Natural killer cell (primary cell): Measurements from ENCODE around the gene CCDC97. TPM values are rescaled to one million over a fixed set of nuclear protein-coding genes. Genes with fewer than 3 reads are reported as not detected.
A peak's percentile ranks its signal among the peaks of the same experiment; 100 is the strongest.
"Not testable (repeated sequence)": the region's sequence is repeated elsewhere in the genome, so short reads cannot be mapped to it uniquely, and the experiment has no call there.

Experiments
- ATAC-seq, 3 donors: fragments of 150-1000 bp in 2 of 3; fragments of 200-7000 bp in 1 of 3; cut with Tn5 transposase; 1 replicate in 1 of 3; 2 replicates in 2 of 3; pipeline ENCODE4 v1.10.0; 2021; ENCODE audit warnings: mild to moderate bottlenecking in 2 of 3, moderate library complexity in 2 of 3
- DNase-seq, 2 donors: peaks; one replicate each; pipeline versions ENCODE4 v3.0.0 to v3.0.0-alpha.2; 2013 to 2021; ENCODE audit warnings: mixed read lengths in 1 of 2
- H3K27ac ChIP-seq: one replicate; pipeline ENCODE4 v1.5.1; 2013; ENCODE audit warnings: mild to moderate bottlenecking, low read length
- H3K27me3 ChIP-seq: one replicate; pipeline ENCODE4 v1.6.1; 2013; ENCODE audit warnings: low read length; ENCODE audit not compliant: control insufficient read depth, insufficient read depth
- H3K36me3 ChIP-seq: one replicate; pipeline ENCODE4 v1.6.1; 2013; ENCODE audit warnings: low read length; ENCODE audit not compliant: control insufficient read depth, insufficient read depth
- H3K4me1 ChIP-seq: one replicate; pipeline ENCODE4 v1.6.1; 2013; ENCODE audit warnings: low read length; ENCODE audit not compliant: control insufficient read depth, insufficient read depth
- H3K4me3 ChIP-seq: one replicate; pipeline ENCODE4 v1.5.1; 2013; ENCODE audit warnings: low read length
- H3K9me3 ChIP-seq: one replicate; pipeline ENCODE4 v1.6.1; 2013; ENCODE audit warnings: low read length; ENCODE audit not compliant: control insufficient read depth, insufficient read depth
- H3K27ac Mint-ChIP-seq, 2 donors: one replicate each; pipeline ENCODE4 v1.8.0; 2022; ENCODE audit warnings: mild to moderate bottlenecking in 2 of 2, mixed read lengths in 2 of 2, moderate library complexity in 1 of 2
- H3K27me3 Mint-ChIP-seq, 2 donors: one replicate each; pipeline ENCODE4 v1.8.0; 2022; ENCODE audit warnings: low read depth in 2 of 2, mixed read lengths in 2 of 2
- H3K36me3 Mint-ChIP-seq: one replicate; pipeline ENCODE4 v1.8.0; 2022; ENCODE audit warnings: mixed read lengths
- H3K4me1 Mint-ChIP-seq, 2 donors: one replicate each; pipeline ENCODE4 v1.8.0; 2022; ENCODE audit warnings: mixed read lengths in 2 of 2
- H3K4me3 Mint-ChIP-seq: one replicate; pipeline ENCODE4 v1.8.0; 2022; ENCODE audit warnings: mild to moderate bottlenecking, moderate library complexity, mixed read lengths
- H3K9me3 Mint-ChIP-seq, 2 donors: one replicate each; pipeline ENCODE4 v1.8.0; 2022; ENCODE audit warnings: mixed read lengths in 2 of 2
- CTCF ChIP-seq: fragments of 200-600 bp; IDR thresholded peaks from one replicate; pipeline ENCODE4 v1.8.0; 2022; ENCODE audit warnings: antibody characterized with exemption
- WGBS: methylation state at CpG from one replicate; pipeline ENCODE4 v1.1.7; 2013; ENCODE audit warnings: missing lambda C conversion rate; ENCODE audit not compliant: insufficient coverage; 5-methylcytosine and 5-hydroxymethylcytosine counted together
- intact Hi-C: fragments of 100-400 bp; cut with micrococcal nuclease; formaldehyde crosslinking; loops from one replicate; pipeline ENCODE4 v1.14.2; 2022
- total RNA-seq, 4 donors: library from RNA; stranded (reverse); fragments of 120-200 nt in 1 of 4; gene quantifications; one replicate each; pipeline versions ENCODE4 v1.2.3 to v1.2.4, GENCODE V29; 2013 to 2022

The CCDC97 gene
- total RNA-seq, 3 donors from 2014 or later (not counting 1 experiment from before 2014, with no cell fraction given): 41.1 to 44.3 (median 44.0) TPM

- peak overlapping the region; percentile 75 for H3K4me3 Mint-ChIP-seq
- peak; percentile 22 to 40 (median 31) for ATAC-seq
- H3K4me3 ChIP-seq: no peak overlapping the region
- H3K4me1 Mint-ChIP-seq: peaks cover 52 to 59% of the 10 kb centered on the region in 2 donors
- TF ChIP-seq CTCF: no peak
- DNase-seq: peak in 1 of 2 donors; percentile 52
- H3K9me3 Mint-ChIP-seq: no peaks in the 10 kb centered on the region
- no peaks in the 10 kb centered on the region for H3K9me3 ChIP-seq
- H3K36me3 Mint-ChIP-seq: peaks cover 6% of the 10 kb centered on the region
- peak overlapping the region; percentile 75 to 76 for H3K27ac Mint-ChIP-seq
- peak overlapping the region; percentile 38 for H3K27ac ChIP-seq
- peaks cover 74% of the 10 kb centered on the region for H3K36me3 ChIP-seq
- 70% methylated on average over 18 of the region's 20 CpGs for WGBS
- intact Hi-C loops: no loop called here
- H3K4me1 ChIP-seq: peaks cover 56% of the 10 kb centered on the region
- no peaks in the 10 kb centered on the region for H3K27me3 ChIP-seq
- H3K27me3 Mint-ChIP-seq: no peaks in the 10 kb centered on the region
These were observed 31.9 kb downstream of the CCDC97 start for GRCh38 chr19:41341669-41342490.

DNA sequence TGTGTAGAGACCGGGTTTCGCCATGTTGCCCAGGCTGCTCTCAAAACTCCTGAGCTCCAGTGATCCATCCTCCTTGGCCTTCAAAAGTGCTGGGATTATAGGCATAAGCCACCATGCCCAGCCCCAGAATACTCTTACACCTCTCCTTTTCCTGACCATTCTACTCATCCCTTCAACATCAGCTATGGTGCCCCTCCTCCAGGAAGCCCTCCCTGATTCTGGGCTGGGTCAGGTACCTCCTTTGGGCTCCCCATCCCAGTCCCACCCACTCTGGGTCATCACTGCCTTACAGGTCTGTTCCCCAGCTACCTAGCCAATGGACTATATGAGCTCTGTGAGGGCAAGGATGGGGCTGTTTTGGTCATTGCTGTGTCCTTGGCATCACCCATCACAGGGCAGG, 34.2 kb downstream of the CCDC97 start:
- TF ChIP-seq CTCF: no peak
- Mint-ChIP-seq H3K27ac (peak overlapping the region; percentile 75 to 76), H3K4me1 (peaks cover 58 to 65% of the 10 kb centered on the region in 2 donors), H3K27me3 (no peaks in the 10 kb centered on the region), H3K36me3 (no peaks in the 10 kb centered on the region), H3K9me3 (no peaks in the 10 kb centered on the region), H3K4me3 (peak overlapping the region; percentile 60)
- DNase-seq (no peak), ATAC-seq (no peak)
- peaks cover 77% of the 10 kb centered on the region for H3K4me1 ChIP-seq
- no peaks in the 10 kb centered on the region for H3K9me3 ChIP-seq
- H3K27me3 ChIP-seq: no peaks in the 10 kb centered on the region
- 100% methylated on average over 2 of the region's 2 CpGs for WGBS
- no peak overlapping the region for H3K4me3 ChIP-seq
- peak overlapping the region; percentile 24 for H3K27ac ChIP-seq
- intact Hi-C loops: no loop called here
- peaks cover 66% of the 10 kb centered on the region for H3K36me3 ChIP-seq

GRCh38 chr19:41346916-41347315, 36.9 kb downstream of the CCDC97 start:
- H3K27ac ChIP-seq, intact Hi-C loops, H3K4me3 Mint-ChIP-seq, ATAC-seq, H3K27me3 Mint-ChIP-seq, H3K4me3 ChIP-seq, H3K9me3 ChIP-seq, H3K9me3 Mint-ChIP-seq, DNase-seq, H3K36me3 Mint-ChIP-seq, H3K27me3 ChIP-seq: not testable (repeated sequence)
- peak overlapping the region; percentile 47 to 90 for H3K27ac Mint-ChIP-seq
- Histone ChIP-seq H3K4me1 (peaks cover 88% of the 10 kb centered on the region), H3K36me3 (peaks cover 46% of the 10 kb centered on the region)
- 92% methylated on average over 8 of the region's 9 CpGs for WGBS
- H3K4me1 Mint-ChIP-seq: peaks cover 58 to 74% of the 10 kb centered on the region in 2 donors

- H3K36me3 ChIP-seq: peaks cover 18% of the 10 kb centered on the region
- Mint-ChIP-seq H3K9me3 (no peaks in the 10 kb centered on the region), H3K27me3 (peaks cover 0 to 2% of the 10 kb centered on the region in 2 donors), H3K36me3 (peaks cover 7% of the 10 kb centered on the region), H3K4me1 (peaks cover 52 to 65% of the 10 kb centered on the region in 2 donors), H3K4me3 (peak overlapping the region; percentile 93), H3K27ac (peak overlapping the region; percentile 90 to 96)
- DNase-seq (peak in 1 of 2 donors; percentile 43), ATAC-seq (no peak)
- 2% methylated on average over 20 of the region's 22 CpGs for WGBS
- intact Hi-C loops: loop anchor here (1.0 to 5.0 kb wide), 3 partner anchors 23 to 46 kb away; partner anchors contain the start of genes BCKDHA and EXOSC5
- no peak for TF ChIP-seq CTCF
- H3K27me3 ChIP-seq: no peaks in the 10 kb centered on the region
- H3K9me3 ChIP-seq: no peaks in the 10 kb centered on the region
- H3K4me3 ChIP-seq: peak overlapping the region; percentile 90
- H3K4me1 ChIP-seq: peaks cover 65% of the 10 kb centered on the region
- peak overlapping the region; percentile 90 for H3K27ac ChIP-seq
These were observed 40.9 kb downstream of the CCDC97 start for GRCh38 chr19:41350735-41351338.
